Middle frontal gyrus (tissue), 1 donor: ENCODE measurements around the gene SIRT7.
A peak's percentile ranks its signal among the peaks of the same experiment; 100 is the strongest.

Experiments used
- DNase-seq: peaks from one replicate; pipeline ENCODE4 v3.0.0-alpha.2; 2015; ENCODE audit warnings: low spot score; ENCODE audit errors: extremely low spot score

The SIRT7 gene

GRCh38 chr17:81917565-81918332 is at the start of gene SIRT7:
Gene SIRT7, minus strand, starts transcription at chr17:81918176. Its CDS starts 45 bp downstream, at chr17:81918131.
- DNase-seq, result no peak

GRCh38 chr17:81967244-81967532 is 49.2 kb upstream of the SIRT7 start:
- no peak for DNase-seq

GRCh38 chr17:81966343-81967243 is 48.6 kb upstream of the SIRT7 start:
- no peak for DNase-seq

GRCh38 chr17:81964081-81964849 is 46.3 kb upstream of the SIRT7 start:
- no peak for DNase-seq

GRCh38 chr17:81962499-81963441 is 44.8 kb upstream of the SIRT7 start:
- DNase-seq, result no peak

GRCh38 chr17:81961521-81962498 is 43.8 kb upstream of the SIRT7 start:
- no peak for DNase-seq

GRCh38 chr17:81961087-81961511 is 43.1 kb upstream of the SIRT7 start, which contains the start of gene NOTUM:
Gene NOTUM, minus strand, starts transcription at chr17:81961187. Its CDS starts 278 bp downstream, at chr17:81960909.
- no peak for DNase-seq

- DNase-seq, result no peak
Measured at GRCh38 chr17:81960130-81960958, 42.4 kb upstream of the SIRT7 start.

- DNase-seq, result peak; percentile 20
Measured at GRCh38 chr17:81959362-81960129, 41.6 kb upstream of the SIRT7 start.

GRCh38 chr17:81958633-81959342 is 40.8 kb upstream of the SIRT7 start:
- no peak for DNase-seq

GRCh38 chr17:81957691-81958432 is 39.9 kb upstream of the SIRT7 start:
- no peak for DNase-seq

GRCh38 chr17:81956607-81957589 is 38.9 kb upstream of the SIRT7 start:
- DNase-seq, result no peak

GRCh38 chr17:81955756-81956544 is 38.0 kb upstream of the SIRT7 start:
- DNase-seq, result no peak

GRCh38 chr17:81955058-81955681 is 37.2 kb upstream of the SIRT7 start:
- DNase-seq, result no peak
